GM06990 (cell line): Measurements from ENCODE around the gene DPEP2.

Experiments used
- DNase-seq: peaks from one replicate; pipeline ENCODE4 v3.0.0-alpha.2; 2011; ENCODE audit not compliant: insufficient read length; ENCODE audit errors: extremely low read depth
- H3K27me3 ChIP-seq: replicated peaks from 2 replicates; pipeline ENCODE4 v1.6.0; 2011; ENCODE audit warnings: low read length; ENCODE audit not compliant: control insufficient read depth, insufficient read depth
- H3K36me3 ChIP-seq: 2 replicates; pipeline ENCODE4 v1.5.1; 2011; ENCODE audit warnings: low read length; ENCODE audit not compliant: control insufficient read depth, insufficient read depth
- H3K4me3 ChIP-seq: replicated peaks from 2 replicates; pipeline ENCODE4 v1.5.1; 2011; ENCODE audit warnings: low read depth, mild to moderate bottlenecking, control low read depth, low read length
- TF ChIP-seq, protein P1 (sequence below): IDR thresholded peaks from 2 replicates; pipeline ENCODE4 v1.5.1; 2011; ENCODE audit warnings: low read length, control low read depth, mild to moderate bottlenecking, inconsistent platforms; ENCODE audit not compliant: insufficient read depth, poor library complexity, severe bottlenecking

The DPEP2 gene

DNA sequence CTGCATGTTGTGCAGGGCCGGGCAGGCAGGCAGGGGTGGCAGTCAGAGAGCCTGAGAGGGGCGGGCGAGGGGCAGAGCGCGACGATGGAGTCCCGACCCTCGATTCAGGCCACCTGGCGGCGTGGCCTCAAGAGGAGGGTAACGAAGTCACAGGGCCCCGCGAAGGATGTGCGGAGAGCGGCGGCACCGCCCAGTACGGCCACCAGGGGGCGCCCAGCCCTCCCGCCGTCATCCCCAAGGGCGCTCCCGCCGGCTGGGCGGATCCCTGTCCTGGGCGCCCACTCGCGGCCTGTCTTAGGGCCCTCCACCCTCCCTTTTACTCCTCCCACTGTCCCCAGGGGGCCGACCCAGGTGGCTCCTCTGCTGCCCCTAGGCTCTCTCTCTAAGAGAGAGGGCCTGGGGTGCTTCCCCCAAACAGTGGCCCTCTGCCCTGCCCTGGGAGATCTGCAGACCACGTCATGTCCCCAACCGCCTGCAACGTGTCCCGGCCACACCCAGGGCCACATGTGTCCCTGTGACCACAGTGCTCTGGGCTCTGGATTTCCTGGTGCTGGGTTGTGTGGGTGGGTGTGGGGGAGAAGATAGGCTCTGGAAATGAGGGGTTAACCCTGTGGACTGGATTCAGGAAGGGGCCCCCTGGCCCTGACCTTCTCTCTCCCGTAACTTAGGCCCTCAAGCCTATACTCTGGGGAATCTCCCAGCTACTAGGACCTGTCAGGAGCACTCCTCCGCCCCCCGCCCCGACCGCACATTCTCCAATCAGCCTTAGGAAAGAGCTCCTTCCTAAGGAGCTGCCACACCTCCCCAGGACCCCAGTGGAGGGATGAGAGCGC, 5.9 kb downstream of the DPEP2 start:
- DNase-seq = peak; percentile 93
- no peaks in the 10 kb centered on the region for H3K27me3 ChIP-seq
- H3K36me3 ChIP-seq = no peaks in the 10 kb centered on the region
- TF ChIP-seq, protein P1, sequence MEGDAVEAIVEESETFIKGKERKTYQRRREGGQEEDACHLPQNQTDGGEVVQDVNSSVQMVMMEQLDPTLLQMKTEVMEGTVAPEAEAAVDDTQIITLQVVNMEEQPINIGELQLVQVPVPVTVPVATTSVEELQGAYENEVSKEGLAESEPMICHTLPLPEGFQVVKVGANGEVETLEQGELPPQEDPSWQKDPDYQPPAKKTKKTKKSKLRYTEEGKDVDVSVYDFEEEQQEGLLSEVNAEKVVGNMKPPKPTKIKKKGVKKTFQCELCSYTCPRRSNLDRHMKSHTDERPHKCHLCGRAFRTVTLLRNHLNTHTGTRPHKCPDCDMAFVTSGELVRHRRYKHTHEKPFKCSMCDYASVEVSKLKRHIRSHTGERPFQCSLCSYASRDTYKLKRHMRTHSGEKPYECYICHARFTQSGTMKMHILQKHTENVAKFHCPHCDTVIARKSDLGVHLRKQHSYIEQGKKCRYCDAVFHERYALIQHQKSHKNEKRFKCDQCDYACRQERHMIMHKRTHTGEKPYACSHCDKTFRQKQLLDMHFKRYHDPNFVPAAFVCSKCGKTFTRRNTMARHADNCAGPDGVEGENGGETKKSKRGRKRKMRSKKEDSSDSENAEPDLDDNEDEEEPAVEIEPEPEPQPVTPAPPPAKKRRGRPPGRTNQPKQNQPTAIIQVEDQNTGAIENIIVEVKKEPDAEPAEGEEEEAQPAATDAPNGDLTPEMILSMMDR = peak; percentile 90
- H3K4me3 ChIP-seq = peak overlapping the region; percentile 24; the same call in 1 of the 2 replicates

DNA sequence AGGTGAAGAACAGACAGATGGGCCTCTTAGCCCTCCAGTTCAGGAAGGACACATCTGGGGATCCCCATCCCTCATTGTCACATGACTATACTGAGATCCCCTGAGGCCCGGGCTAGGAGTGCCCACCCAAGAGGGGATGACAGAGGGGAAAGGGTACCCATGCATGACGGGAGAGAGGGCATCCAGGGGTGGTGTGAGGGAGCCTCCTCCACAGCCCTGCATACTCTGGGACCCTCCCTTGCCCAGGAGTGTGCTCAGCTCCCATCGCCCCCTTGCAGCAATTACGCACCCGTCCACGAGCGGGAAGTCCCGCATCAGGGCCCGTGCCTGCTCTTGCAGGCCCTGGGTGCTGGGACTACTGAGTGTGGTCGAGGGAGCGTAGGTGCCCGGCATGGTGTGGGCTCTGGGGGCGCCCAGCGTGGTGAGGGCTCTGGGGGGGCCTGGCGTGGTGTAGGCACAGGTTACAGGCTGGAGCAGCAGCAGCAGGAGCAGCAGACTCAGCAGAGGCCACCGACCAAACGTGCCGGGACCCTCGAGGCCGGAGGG, 6.5 kb downstream of the DPEP2 start:
- H3K36me3 ChIP-seq = no peaks in the 10 kb centered on the region
- DNase-seq = no peak
- H3K27me3 ChIP-seq = no peaks in the 10 kb centered on the region
- TF ChIP-seq, protein P1 = no peak
- no peak overlapping the region for H3K4me3 ChIP-seq

- Histone ChIP-seq H3K4me3 (no peak overlapping the region), H3K27me3 (no peaks in the 10 kb centered on the region), H3K36me3 (no peaks in the 10 kb centered on the region)
- TF ChIP-seq, protein P1 = no peak
- no peak for DNase-seq
Measured at GRCh38 chr16:67990018-67990386, 9.3 kb downstream of the DPEP2 start.

DNA sequence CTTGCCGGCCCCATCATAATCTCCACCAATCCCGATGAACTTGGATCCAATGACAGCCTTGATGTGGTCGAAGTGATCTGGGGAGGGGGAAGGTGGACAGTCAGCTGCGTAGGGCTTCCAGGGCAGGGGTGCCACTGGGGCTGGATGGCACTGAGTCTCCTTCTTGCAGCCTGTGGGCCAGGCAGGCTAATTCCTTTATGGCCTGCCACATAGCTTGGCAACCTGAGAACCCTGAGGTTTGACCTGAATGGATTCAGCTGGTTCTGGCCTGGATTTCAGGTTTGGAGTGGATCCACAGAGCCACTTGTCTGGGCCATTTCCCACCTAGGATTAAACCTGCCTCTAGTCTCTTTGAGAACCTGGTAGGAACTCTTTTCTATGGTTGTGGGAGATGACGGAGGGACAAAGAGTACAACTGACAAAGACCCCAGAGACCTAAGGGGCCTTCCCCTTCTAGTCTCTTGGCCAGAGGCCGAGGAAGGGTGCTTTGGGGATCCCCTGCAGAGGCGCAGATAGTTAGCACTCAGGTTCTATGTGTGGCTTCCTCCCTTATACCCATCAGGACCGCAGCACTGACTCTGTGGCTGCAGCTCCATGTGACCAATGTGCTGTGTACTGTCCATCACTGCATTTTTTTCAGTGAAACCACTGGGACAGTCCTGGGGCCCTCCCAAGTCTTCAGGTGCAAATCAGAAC, 9.8 kb downstream of the DPEP2 start:
- Histone ChIP-seq H3K27me3 (no peaks in the 10 kb centered on the region), H3K36me3 (no peaks in the 10 kb centered on the region), H3K4me3 (no peak overlapping the region)
- no peak for DNase-seq
- TF ChIP-seq, protein P1 = no peak

DNA sequence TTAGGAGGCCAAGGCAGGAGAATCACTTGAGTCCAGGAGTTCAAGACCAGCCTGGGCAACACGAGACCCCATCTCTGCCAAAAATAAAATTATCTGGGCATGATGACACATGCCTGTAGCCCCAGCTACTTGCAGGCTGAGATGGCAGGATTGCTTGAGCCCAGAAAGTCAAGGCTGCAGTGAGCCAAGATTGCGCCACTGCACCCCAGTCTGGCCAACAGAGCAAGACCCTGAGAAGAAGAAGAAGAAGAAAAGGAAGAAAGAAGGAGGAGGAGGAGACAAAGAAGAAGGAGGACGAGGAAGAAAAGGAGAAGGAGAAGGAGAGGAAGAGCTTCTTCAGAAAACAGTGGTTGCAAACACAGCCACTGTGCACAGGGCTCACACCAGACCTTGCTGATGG, 10.6 kb downstream of the DPEP2 start:
- TF ChIP-seq, protein P1 = no peak
- H3K27me3 ChIP-seq = no peaks in the 10 kb centered on the region
- DNase-seq = no peak
- no peak overlapping the region for H3K4me3 ChIP-seq
- H3K36me3 ChIP-seq = no peaks in the 10 kb centered on the region
